H9 (cell line): ENCODE data around the gene MPZL1. TPM values are rescaled to one million over a fixed set of nuclear protein-coding genes. Genes with fewer than 3 reads are reported as not detected.

ENCODE experiments used
- DNase-seq: peaks from one replicate; pipeline ENCODE4 v3.0.0-alpha.2; 2017
- H2AFZ ChIP-seq: one replicate; pipeline ENCODE4 v1.6.1; 2013; ENCODE audit warnings: mild to moderate bottlenecking, low read length, control low read depth, moderate library complexity
- H2AK5ac ChIP-seq: 2 replicates; pipeline ENCODE4 v1.6.1; 2013; ENCODE audit warnings: low read length, control low read depth, mixed read lengths; ENCODE audit not compliant: insufficient read length
- H2BK120ac ChIP-seq: one replicate; pipeline ENCODE4 v1.6.1; 2013; ENCODE audit warnings: low read depth, mild to moderate bottlenecking, low read length, control low read depth, inconsistent platforms; ENCODE audit not compliant: poor library complexity, severe bottlenecking
- H2BK12ac ChIP-seq: 2 replicates; pipeline ENCODE4 v1.6.1; 2013; ENCODE audit warnings: low read length, control low read depth, mixed read lengths, low read depth; ENCODE audit not compliant: insufficient read length
- H2BK15ac ChIP-seq: 2 replicates; pipeline ENCODE4 v1.6.1; 2013; ENCODE audit warnings: low read depth, low read length, control low read depth
- H2BK20ac ChIP-seq: one replicate; pipeline ENCODE4 v1.6.1; 2013; ENCODE audit warnings: low read depth, mild to moderate bottlenecking, low read length, control low read depth, inconsistent platforms; ENCODE audit not compliant: poor library complexity, severe bottlenecking
- H2BK5ac ChIP-seq: 2 replicates; pipeline ENCODE4 v1.6.1; 2013; ENCODE audit warnings: low read length, control low read depth, mixed read lengths; ENCODE audit not compliant: insufficient read length
- H3K14ac ChIP-seq: 2 replicates; pipeline ENCODE4 v1.6.1; 2013; ENCODE audit warnings: low read length, control low read depth; ENCODE audit not compliant: insufficient read depth
- H3K18ac ChIP-seq: 2 replicates; pipeline ENCODE4 v1.6.1; 2013; ENCODE audit warnings: low read depth, mild to moderate bottlenecking, mixed read lengths, low read length, control low read depth; ENCODE audit not compliant: insufficient read length
- H3K23ac ChIP-seq: 2 replicates; pipeline ENCODE4 v1.6.1; 2013; ENCODE audit warnings: low read length, control low read depth, mixed read lengths, low read depth; ENCODE audit not compliant: insufficient read length
- H3K23me2 ChIP-seq: 2 replicates; pipeline ENCODE4 v1.6.1; 2013; ENCODE audit warnings: low read depth, mild to moderate bottlenecking, mixed read lengths, low read length, control low read depth; ENCODE audit not compliant: insufficient read length, poor library complexity, severe bottlenecking
- H3K27ac ChIP-seq: 2 replicates; pipeline ENCODE4 v1.5.1; 2013; ENCODE audit warnings: low read length, control low read depth, mixed read lengths, low read depth; ENCODE audit not compliant: insufficient read length
- H3K27me3 ChIP-seq: 2 replicates; pipeline ENCODE4 v1.6.1; 2013; ENCODE audit warnings: low read length, control low read depth, inconsistent platforms; ENCODE audit not compliant: insufficient read depth
- H3K4ac ChIP-seq: 2 replicates; pipeline ENCODE4 v1.6.1; 2013; ENCODE audit warnings: low read depth, mild to moderate bottlenecking, control low read depth, inconsistent platforms, low read length, moderate library complexity
- H3K4me1 ChIP-seq: 2 replicates; pipeline ENCODE4 v1.6.1; 2013; ENCODE audit warnings: low read length, control low read depth, inconsistent platforms; ENCODE audit not compliant: insufficient read depth
- H3K4me2 ChIP-seq: 2 replicates; pipeline ENCODE4 v1.6.1; 2013; ENCODE audit warnings: low read length, control low read depth, mixed read lengths; ENCODE audit not compliant: insufficient read length, insufficient read depth
- H3K56ac ChIP-seq: 2 replicates; pipeline ENCODE4 v1.6.1; 2013; ENCODE audit warnings: low read depth, mild to moderate bottlenecking, mixed read lengths, low read length, control low read depth; ENCODE audit not compliant: insufficient read length
- H3K79me1 ChIP-seq: 2 replicates; pipeline ENCODE4 v1.6.1; 2013; ENCODE audit warnings: low read depth, mild to moderate bottlenecking, moderate library complexity, low read length, control low read depth, inconsistent platforms; ENCODE audit not compliant: insufficient read depth, poor library complexity, severe bottlenecking
- H3K79me2 ChIP-seq: 2 replicates; pipeline ENCODE4 v1.6.1; 2013; ENCODE audit warnings: low read length, control low read depth, inconsistent platforms; ENCODE audit not compliant: insufficient read depth
- H3K9ac ChIP-seq: 2 replicates; pipeline ENCODE4 v1.6.1; 2013; ENCODE audit warnings: low read length, control low read depth, mixed read lengths; ENCODE audit not compliant: insufficient read length; ENCODE audit errors: extremely low read depth
- H3K9me3 ChIP-seq: one replicate; pipeline ENCODE4 v1.6.1; 2013; ENCODE audit warnings: low read depth, low read length, inconsistent platforms; ENCODE audit not compliant: control insufficient read depth
- H3T11ph ChIP-seq: one replicate; pipeline ENCODE4 v1.6.1; 2013; ENCODE audit warnings: mild to moderate bottlenecking, low read length, control low read depth, inconsistent platforms
- H4K20me1 ChIP-seq: one replicate; pipeline ENCODE4 v1.6.1; 2013; ENCODE audit not compliant: control insufficient read depth, insufficient read length, insufficient read depth
- H4K5ac ChIP-seq: 2 replicates; pipeline ENCODE4 v1.6.1; 2013; ENCODE audit warnings: low read depth, mild to moderate bottlenecking, mixed read lengths, low read length, control low read depth; ENCODE audit not compliant: insufficient read length
- H4K8ac ChIP-seq: replicated peaks from 2 replicates; pipeline ENCODE4 v1.6.1; 2013; ENCODE audit warnings: low read length, control low read depth, mixed read lengths, low read depth; ENCODE audit not compliant: insufficient read length
- H4K91ac ChIP-seq: 2 replicates; pipeline ENCODE4 v1.6.1; 2013; ENCODE audit warnings: low read depth, mild to moderate bottlenecking, moderate library complexity, mixed read lengths, low read length, control low read depth; ENCODE audit not compliant: insufficient read length
- H3K27ac Mint-ChIP-seq, 3 experiments: 2 replicates in 2 of 3; 3 replicates in 1 of 3; pipeline ENCODE4 v1.8.0; 2020 to 2021; ENCODE audit warnings: mixed read lengths in 3 of 3, mild to moderate bottlenecking in 1 of 3, moderate library complexity in 1 of 3
- H3K27me3 Mint-ChIP-seq: 2 replicates; pipeline ENCODE4 v1.8.0; 2021; ENCODE audit warnings: low read depth, mild to moderate bottlenecking, moderate library complexity, mixed read lengths
- H3K36me3 Mint-ChIP-seq, 3 experiments: 2 replicates in 2 of 3; 3 replicates in 1 of 3; pipeline ENCODE4 v1.8.0; 2020 to 2021; ENCODE audit warnings: low read depth in 3 of 3, mixed read lengths in 3 of 3; ENCODE audit not compliant: insufficient read depth in 1 of 3
- H3K4me1 Mint-ChIP-seq, 2 experiments: 2 replicates each; pipeline ENCODE4 v1.8.0; 2020; ENCODE audit warnings: mixed read lengths in 2 of 2
- H3K4me3 Mint-ChIP-seq, 2 experiments: 2 replicates in 1 of 2; 3 replicates in 1 of 2; pipeline ENCODE4 v1.8.0; 2020 to 2021; ENCODE audit warnings: mild to moderate bottlenecking in 2 of 2, mixed read lengths in 2 of 2, moderate library complexity in 1 of 2
- H3K9me3 Mint-ChIP-seq, 2 experiments: 2 replicates in 1 of 2; 3 replicates in 1 of 2; pipeline ENCODE4 v1.8.0; 2020; ENCODE audit warnings: mild to moderate bottlenecking in 2 of 2, mixed read lengths in 2 of 2, moderate library complexity in 1 of 2
- CTCF ChIP-seq: fragments of 200-600 bp; sonication (generic); conservative IDR thresholded peaks from 3 replicates; pipeline ENCODE4 v1.8.0; 2021; ENCODE audit warnings: antibody characterized with exemption, mild to moderate bottlenecking
- WGBS: extraction: QIAGEN DNeasy Blood & Tissue Kit; methylation state at CpG from one replicate; pipeline ENCODE4 v1.1.7; 2013; ENCODE audit warnings: missing lambda C conversion rate, low lambda C conversion rate, mixed read lengths; ENCODE audit not compliant: insufficient read length; ENCODE audit errors: extremely low coverage; 5-methylcytosine and 5-hydroxymethylcytosine counted together
- total RNA-seq: library from RNA; stranded (reverse); gene quantifications from 2 replicates; pipeline ENCODE4 v1.2.1, GENCODE V29; 2021

The MPZL1 gene
- total RNA-seq, 1 experiment from 2014 or later = 60.7 TPM

- no peak for TF ChIP-seq CTCF
- no CpG with 5 or more reads among the region's 4 CpGs for WGBS
- H3K9me3 Mint-ChIP-seq = no peaks in the 10 kb centered on the region
Measured at GRCh38 chr1:167836197-167836596, 114.4 kb downstream of the MPZL1 start.

More at GRCh38 chr1:167836197-167836596, 114.4 kb downstream of the MPZL1 start:
- Histone ChIP-seq H2BK15ac (no peak overlapping the region), H3T11ph (no peak overlapping the region), H3K23me2 (no peaks in the 10 kb centered on the region), H3K23ac (no peak overlapping the region), H4K20me1 (no peaks in the 10 kb centered on the region), H2AK5ac (no peak overlapping the region), H3K27me3 (no peaks in the 10 kb centered on the region), H3K4me2 (no peak overlapping the region), H3K27ac (no peak overlapping the region), H3K9ac (no peak overlapping the region), H3K79me1 (no peaks in the 10 kb centered on the region), H3K4ac (no peak overlapping the region), H3K4me1 (peaks cover 4% of the 10 kb centered on the region; the same call in 1 of the 2 replicates), H3K56ac (no peak overlapping the region), H3K18ac (no peak overlapping the region), H3K14ac (no peak overlapping the region), H4K8ac (no peak overlapping the region), H2AFZ (no peak overlapping the region), H2BK120ac (no peak overlapping the region), H2BK5ac (no peak overlapping the region), H4K91ac (no peak overlapping the region), H2BK20ac (no peak overlapping the region), H2BK12ac (no peak overlapping the region), H3K9me3 (no peaks in the 10 kb centered on the region), H3K79me2 (no peaks in the 10 kb centered on the region), H4K5ac (no peak overlapping the region)
- no peak for DNase-seq
- Mint-ChIP-seq H3K27me3 (no peaks in the 10 kb centered on the region), H3K4me1 (peaks cover 2 to 3% of the 10 kb centered on the region in 2 experiments; a peak in 3 of 4 replicates), H3K36me3 (no peaks in the 10 kb centered on the region), H3K27ac (no peak overlapping the region), H3K4me3 (no peak overlapping the region)
